ENCODE measurements around the gene ZNF577. TPM values are rescaled to one million over a fixed set of nuclear protein-coding genes. Genes with fewer than 3 reads are reported as not detected.

The ZNF577 gene
- total RNA-seq, 2 donors from 2014 or later = 5.5 to 7.4 TPM

GRCh38 chr19:51889934-51890333 lies 2.2 kb upstream of the ZNF577 start:
- H3K36me3 ChIP-seq = peaks cover 25% of the 10 kb centered on the region
- TF ChIP-seq CTCF (IDR thresholded peaks at IDR 0.05) = no peak
- H3K9me3 ChIP-seq = peaks cover 14% of the 10 kb centered on the region

GRCh38 chr19:51884713-51885112 lies 3.0 kb downstream of the ZNF577 start:
- TF ChIP-seq CTCF (IDR thresholded peaks at IDR 0.05) = no peak
- DNase-seq = no peak
- no peak overlapping the region for H3K27ac ChIP-seq
- no peak overlapping the region for H3K4me3 ChIP-seq
- no peaks in the 10 kb centered on the region for H3K9me3 ChIP-seq
- H3K27me3 ChIP-seq = no peaks in the 10 kb centered on the region
- no peaks in the 10 kb centered on the region for H3K36me3 ChIP-seq
- no peak overlapping the region for H3K9ac ChIP-seq (ENCODE audit: low read depth in 2 of 2, low read length in 2 of 2)
- intact Hi-C loops (cut with DNase I) = loop anchor here (5.0 kb wide), 1 partner anchor 43 kb away; the partner anchor contains the start of gene ZNF613
- H3K4me1 ChIP-seq = no peaks in the 10 kb centered on the region

More at GRCh38 chr19:51889934-51890333, 2.2 kb upstream of the ZNF577 start:
- intact Hi-C loops (cut with DNase I) = loop anchor here (5.0 kb wide), 1 partner anchor 37 kb away; the partner anchor contains the start of gene ZNF613
- Histone ChIP-seq H3K27me3 (no peaks in the 10 kb centered on the region), H3K4me1 (no peaks in the 10 kb centered on the region), H3K4me3 (no peak overlapping the region), H3K27ac (no peak overlapping the region), H3K9ac (ENCODE audit: low read depth in 2 of 2, low read length in 2 of 2) (no peak overlapping the region)
- no peak for DNase-seq

- no peak overlapping the region for H3K27ac ChIP-seq
- no peaks in the 10 kb centered on the region for H3K27me3 ChIP-seq
- no peak overlapping the region for H3K9ac ChIP-seq (ENCODE audit: low read depth in 2 of 2, low read length in 2 of 2)
- intact Hi-C loops (cut with DNase I) = no loop called here
- no peaks in the 10 kb centered on the region for H3K9me3 ChIP-seq
- H3K4me3 ChIP-seq = no peak overlapping the region
- no peaks in the 10 kb centered on the region for H3K36me3 ChIP-seq
- H3K4me1 ChIP-seq = no peaks in the 10 kb centered on the region
- no peak for DNase-seq
- no peak for TF ChIP-seq CTCF (IDR thresholded peaks at IDR 0.05)
Observed at GRCh38 chr19:51882518-51882917, 5.2 kb downstream of the ZNF577 start.

- no peak for TF ChIP-seq CTCF (IDR thresholded peaks at IDR 0.05)
- Histone ChIP-seq H3K9ac (ENCODE audit: low read depth in 2 of 2, low read length in 2 of 2) (no peak overlapping the region), H3K4me1 (no peaks in the 10 kb centered on the region), H3K4me3 (no peak overlapping the region), H3K36me3 (no peaks in the 10 kb centered on the region), H3K27ac (no peak overlapping the region), H3K27me3 (no peaks in the 10 kb centered on the region), H3K9me3 (no peaks in the 10 kb centered on the region)
- intact Hi-C loops (cut with DNase I) = no loop called here
- no peak for DNase-seq
Observed at GRCh38 chr19:51873097-51873496, 14.7 kb downstream of the ZNF577 start.

- intact Hi-C loops (cut with DNase I) = no loop called here
- peaks cover 19% of the 10 kb centered on the region for H3K9me3 ChIP-seq
- no peak overlapping the region for H3K27ac ChIP-seq
- no peak overlapping the region for H3K9ac ChIP-seq (ENCODE audit: low read depth in 2 of 2, low read length in 2 of 2)
- DNase-seq = no peak
- H3K36me3 ChIP-seq = no peaks in the 10 kb centered on the region
- H3K4me1 ChIP-seq = no peaks in the 10 kb centered on the region
- no peaks in the 10 kb centered on the region for H3K27me3 ChIP-seq
- no peak for TF ChIP-seq CTCF (IDR thresholded peaks at IDR 0.05)
- H3K4me3 ChIP-seq = no peak overlapping the region
Observed at GRCh38 chr19:51861870-51862622, 25.7 kb downstream of the ZNF577 start.
